EL (cell line): Measurements from ENCODE around the gene SCAPER.
A peak's percentile ranks its signal among the peaks of the same experiment; 100 is the strongest.
"Not testable (repeated sequence)": the region's sequence is repeated elsewhere in the genome, so short reads cannot be mapped to it uniquely, and the experiment has no call there.

Experiments
- DNase-seq: peaks from one replicate; pipeline ENCODE4 v3.0.0-alpha.2; 2016

Gene SCAPER

DNA sequence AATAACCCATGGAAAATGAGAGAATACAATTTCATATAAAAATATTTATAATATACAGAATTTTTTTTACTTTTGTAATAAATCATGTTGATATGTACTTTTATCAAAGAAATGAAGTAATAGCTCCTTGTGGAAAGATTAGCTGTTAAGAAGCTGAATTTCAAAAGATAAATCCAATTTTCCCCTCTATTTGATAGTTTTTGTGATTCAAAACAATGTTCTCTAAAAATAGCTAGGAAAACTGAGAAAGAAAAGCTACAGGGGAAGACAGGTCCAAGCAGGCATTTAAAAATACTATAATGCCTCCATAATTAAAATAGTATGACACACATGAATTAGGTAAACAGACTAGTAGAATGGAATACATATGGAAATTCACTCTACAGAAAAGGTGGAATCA, 44.9 kb downstream of the SCAPER start:
- DNase-seq, result no peak

- DNase-seq, result not testable (repeated sequence)
Observed at GRCh38 chr15:76850367-76850766, 54.8 kb downstream of the SCAPER start.

DNA sequence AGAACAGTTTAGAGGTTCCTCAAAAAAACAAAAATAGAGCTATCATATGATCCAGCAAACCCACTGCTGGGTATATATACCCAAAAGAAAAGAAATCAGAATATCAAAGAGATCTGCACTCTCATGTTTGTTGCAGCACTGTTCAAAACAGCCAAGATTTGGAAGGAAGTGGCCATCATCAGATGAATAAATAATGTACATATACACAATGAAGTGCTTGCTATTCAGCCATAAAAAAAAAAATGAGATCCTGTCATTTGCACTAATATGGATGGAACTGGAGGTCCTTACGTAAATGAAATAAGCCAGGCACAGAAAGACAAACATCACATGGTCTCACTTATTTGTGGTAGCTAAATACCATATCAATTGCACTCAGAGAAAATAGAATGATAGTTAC, 58.4 kb downstream of the SCAPER start:
- DNase-seq, result no peak

- peak; percentile 28 for DNase-seq
Observed at GRCh38 chr15:76844096-76844495, 61.0 kb downstream of the SCAPER start.

DNA sequence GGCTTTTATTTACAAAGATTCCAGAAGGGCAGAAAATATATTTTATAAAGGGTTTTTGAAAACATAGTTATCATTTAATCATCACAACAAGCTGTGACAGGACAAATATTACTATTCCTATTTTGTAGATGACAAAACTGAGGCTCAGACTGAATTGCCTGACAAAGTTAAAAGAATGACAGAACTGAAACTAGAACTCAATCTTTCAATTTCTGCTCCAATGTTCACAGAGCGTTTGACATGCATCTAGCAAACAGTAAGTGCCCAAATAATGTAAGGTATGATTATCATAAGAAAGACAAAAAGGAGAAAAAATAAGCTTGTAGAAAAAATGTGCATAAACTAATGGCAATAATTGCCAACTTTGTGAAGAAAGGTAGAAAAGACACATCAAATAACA, 61.9 kb downstream of the SCAPER start:
- DNase-seq, result no peak

DNA sequence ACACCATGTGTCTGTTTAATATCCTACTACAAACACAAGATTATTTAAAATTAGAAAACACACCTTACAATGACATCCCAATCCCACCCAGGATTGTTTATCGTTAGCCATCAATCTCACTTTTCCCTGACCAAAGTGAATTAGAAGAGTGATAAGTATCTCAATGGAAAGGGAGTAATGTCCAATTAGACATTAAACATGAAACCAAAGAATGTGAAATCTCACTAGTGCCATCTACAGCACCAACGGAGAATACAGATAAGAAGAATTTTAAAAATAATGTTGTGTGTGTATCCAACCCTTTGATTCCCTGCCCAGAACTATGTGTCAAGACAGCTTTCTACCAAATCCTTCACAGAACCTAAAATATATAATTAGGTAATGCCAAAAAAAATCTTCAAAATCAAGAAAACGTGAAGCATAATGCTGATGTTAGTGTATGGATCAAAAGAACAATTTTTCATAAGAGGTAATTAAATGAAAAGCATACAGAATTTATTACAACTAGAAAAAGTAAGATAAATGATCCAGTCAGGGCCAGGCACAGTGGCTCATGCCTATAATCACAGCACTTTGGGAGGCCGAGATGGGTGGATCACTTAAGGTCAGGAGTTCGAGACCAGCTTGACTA, 64.2 kb downstream of the SCAPER start:
- peak; percentile 30 for DNase-seq

- DNase-seq, result no peak
Observed at GRCh38 chr15:76839173-76839572, 66.0 kb downstream of the SCAPER start.

DNA sequence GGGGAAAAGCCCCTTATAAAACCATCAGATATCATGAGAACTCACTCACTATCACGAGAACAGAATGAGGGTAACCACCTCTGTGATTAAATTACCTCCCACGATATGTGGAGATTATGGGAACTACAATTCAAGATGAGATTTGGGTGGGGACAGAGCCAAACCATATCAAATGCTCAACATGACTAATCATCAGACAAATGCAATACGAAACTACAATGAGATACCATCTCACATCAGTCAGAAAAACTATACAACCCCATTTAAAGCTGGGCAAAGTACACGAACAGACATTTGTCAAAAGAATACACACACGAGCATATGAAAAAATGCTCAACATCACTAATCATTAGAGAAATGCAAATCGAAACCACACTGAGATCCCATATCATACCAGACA, 67.7 kb downstream of the SCAPER start:
- DNase-seq, result no peak

GRCh38 chr15:76829939-76830338, 75.2 kb downstream of the SCAPER start:
- no peak for DNase-seq

- DNase-seq, result no peak
Observed at GRCh38 chr15:76823890-76824289, 81.2 kb downstream of the SCAPER start.

GRCh38 chr15:76823303-76823702, 81.8 kb downstream of the SCAPER start:
- no peak for DNase-seq

GRCh38 chr15:76818926-76819325, 86.2 kb downstream of the SCAPER start:
- DNase-seq, result not testable (repeated sequence)

DNA sequence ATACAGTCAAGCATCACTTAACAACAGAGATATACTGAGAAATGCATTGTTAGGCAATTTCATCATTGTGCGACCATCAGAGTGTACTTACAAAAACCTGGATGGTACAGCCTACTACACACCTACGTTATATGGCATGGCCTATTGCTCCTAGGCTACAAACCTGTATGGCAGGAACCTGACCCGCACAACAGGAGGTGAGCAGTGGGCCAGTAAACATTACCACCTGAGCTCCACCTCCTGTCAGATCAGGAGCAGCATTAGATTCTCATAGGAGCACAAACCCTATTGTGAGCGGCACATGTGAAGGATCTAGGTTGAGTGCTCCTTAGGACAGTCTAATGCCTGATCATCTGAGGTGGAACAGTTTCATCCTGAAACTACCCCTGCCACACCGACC, 89.7 kb downstream of the SCAPER start:
- DNase-seq, result no peak

DNA sequence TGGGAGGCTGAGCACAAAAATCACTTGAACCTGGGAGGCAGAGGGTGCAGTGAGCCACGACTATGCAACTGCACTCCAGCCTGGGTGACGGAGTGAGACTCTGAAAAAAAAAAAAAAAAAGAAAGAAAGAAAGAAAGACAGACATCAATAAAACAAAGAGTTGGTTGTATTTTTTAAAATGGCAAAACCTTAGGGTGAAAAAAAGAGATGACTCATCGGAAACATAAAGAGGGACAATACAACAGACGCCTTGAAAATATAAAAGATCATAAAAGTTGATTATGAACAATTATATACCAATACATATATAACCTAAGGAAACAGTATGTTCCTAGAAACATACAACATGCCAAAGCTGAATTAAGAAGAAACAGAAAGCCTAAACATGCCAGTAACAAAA, 92.8 kb downstream of the SCAPER start:
- DNase-seq, result no peak

DNA sequence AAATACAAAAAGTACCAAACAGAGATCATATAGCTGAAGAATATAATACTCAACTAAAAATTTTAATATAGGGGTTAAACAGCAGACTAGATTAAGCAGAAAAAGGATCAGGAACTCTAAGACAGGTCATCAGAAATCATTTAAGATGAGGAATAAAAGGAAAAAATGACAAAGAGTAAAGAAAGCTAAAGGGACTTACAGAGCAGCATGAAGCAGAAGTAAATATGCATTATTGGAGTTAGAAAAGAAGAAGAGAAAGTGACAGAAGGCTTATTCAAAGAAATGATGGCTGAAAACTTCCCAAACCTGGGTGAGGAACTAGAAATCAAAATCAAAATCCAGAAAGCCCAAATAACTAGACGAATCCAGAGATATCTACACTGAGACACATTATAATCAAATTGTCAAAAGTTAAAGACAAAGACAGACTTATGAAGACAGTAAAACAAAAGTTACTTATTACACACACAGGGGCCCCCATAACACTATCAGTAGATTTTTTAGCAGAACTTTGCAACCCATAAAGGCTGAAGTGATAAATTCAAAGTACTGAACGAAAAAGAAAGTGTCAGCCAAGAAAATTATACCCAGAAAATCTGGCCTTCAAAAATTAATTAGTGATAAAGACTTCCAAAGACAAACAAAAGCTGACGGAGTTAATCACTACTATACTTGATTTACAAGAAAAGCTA, 95.6 kb downstream of the SCAPER start:
- DNase-seq, result no peak

DNA sequence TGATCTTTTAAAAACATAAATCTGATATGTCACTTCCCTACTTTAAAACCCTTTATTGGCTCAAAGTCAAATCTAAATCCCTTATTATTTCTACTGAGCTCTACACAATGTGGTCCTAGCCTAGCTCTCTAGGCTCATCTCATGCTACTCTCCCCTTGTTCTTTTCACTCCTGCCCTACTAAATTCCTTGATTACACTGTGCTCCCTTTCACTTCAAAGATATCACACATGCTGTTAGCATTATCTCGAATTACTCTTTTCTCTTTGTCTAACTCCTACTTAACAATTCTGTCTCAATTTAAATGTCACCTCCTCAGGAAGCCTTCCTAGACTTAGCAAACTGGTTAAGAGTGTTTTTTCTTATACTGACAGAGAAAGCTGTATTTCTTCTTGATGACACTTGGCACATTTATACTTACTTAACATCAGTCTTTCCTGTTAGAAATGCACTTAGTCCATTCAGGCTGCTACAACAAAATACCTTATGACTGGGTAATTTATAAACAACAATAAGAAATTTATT, 102.0 kb downstream of the SCAPER start:
- DNase-seq, result no peak

DNA sequence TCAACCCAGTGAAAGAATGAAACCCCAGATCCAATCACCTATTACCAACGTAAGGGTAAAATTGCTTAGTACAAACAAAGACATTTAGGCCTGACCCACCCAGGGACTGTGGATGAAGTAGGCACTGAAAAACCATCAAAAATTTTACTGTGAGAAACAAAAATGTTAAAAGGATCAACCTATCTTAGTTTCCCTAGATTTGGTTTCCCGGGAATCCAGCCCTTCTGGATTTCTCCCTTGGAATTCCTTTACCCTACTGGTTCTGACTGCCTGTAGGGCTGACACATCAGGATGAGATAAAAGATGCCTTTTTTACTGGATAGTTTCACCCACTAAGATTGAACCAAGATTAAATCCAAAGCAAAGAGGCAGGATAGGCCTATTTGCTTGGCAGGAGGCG, 102.7 kb downstream of the SCAPER start:
- no peak for DNase-seq

- DNase-seq, result peak; percentile 43
Observed at GRCh38 chr15:76799760-76800159, 105.4 kb downstream of the SCAPER start.

- no peak for DNase-seq
Observed at GRCh38 chr15:76795217-76795616, 109.9 kb downstream of the SCAPER start.

DNA sequence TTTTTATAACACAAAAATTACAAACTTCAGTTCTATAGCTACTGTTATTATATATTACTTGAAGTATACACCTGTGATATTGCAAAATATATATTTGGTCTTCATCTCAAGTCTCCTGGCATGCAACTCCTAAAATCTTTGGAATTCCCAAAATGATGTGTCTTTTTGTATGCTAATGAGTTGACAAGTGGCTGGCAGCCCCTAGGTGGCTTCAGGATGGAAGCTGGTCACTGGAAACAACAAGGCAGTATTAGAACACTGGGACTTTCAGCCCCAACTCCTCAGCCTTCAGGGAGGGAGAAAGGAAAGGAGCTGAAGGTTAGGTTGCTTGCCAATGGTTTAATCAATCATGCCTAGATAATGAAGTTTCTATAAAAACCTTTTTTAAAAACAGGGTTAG, 112.0 kb downstream of the SCAPER start:
- no peak for DNase-seq

- no peak for DNase-seq
Observed at GRCh38 chr15:76791511-76791910, 113.6 kb downstream of the SCAPER start.

DNA sequence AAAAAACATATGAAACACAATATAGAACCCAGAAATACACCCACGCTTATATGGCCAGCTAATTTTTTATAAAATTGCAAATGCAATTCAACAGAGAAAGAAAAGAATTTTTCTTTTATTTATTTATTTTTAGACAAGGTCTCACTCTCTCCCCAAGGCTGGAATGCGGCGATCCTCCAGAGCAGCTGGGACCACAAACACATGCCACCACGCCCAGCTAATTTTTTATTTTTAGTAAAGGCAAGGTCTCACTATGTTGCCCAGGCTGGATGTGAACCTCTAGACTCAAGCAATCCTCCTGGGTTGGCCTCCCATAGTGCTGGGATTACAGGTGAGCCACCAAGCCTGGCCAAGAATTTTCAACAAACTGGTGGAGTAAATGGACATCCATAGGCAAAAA, 117.9 kb downstream of the SCAPER start:
- DNase-seq, result no peak

DNA sequence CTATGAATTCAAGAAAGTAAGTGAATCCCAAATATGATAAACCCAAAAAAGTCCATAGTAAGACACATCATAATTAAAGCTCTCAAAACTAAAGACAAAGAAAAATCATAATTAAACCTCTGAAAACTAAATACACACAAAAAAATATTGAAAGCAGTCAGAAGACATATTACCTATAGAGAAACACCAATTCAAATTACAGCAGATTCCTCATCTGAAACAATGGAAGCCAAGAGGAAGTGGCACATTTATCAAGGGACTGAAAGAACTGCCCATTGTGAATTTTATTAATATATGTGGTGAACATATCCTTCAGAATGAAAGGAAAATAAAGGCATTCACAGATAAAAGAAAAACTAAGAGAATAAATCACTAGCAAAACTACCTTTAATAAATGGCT, 128.2 kb downstream of the SCAPER start:
- no peak for DNase-seq

DNA sequence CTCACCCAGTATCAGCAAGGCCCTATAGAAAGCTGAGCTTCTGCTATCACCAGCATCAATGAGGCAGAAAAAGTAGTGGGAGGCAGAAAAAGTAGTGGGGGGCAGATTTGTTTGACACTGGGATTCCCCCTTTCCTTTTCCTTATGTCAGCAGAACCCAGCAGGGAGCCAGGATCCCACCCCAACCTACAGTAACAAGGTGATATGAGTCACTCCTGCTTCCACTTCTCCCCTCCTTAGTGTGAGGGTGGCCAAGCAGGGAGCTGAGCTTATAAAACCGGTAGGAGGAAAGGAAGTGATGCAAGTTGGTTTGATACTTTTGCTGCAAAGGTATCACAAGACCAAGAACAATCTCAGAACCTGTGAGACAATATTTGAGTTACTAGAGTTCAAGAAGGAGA, 128.7 kb downstream of the SCAPER start:
- DNase-seq, result no peak

DNA sequence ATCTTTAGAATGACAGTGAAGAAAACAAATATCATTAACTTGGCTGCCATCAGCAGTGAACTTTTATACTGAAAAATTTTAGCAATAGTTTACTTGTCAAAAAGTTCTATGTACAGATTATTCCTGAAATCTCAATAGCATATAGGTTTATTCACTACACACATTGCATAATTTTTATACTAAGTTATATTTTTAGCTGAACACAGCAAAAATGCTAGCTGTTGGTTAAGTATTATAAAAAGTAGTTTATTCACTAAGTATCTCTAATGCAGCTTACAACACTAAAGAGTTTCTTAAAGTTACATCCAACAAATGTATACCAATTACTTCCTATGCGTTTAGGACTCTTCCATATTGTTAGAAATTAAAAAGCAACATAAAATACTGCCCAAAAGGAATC, 131.9 kb downstream of the SCAPER start:
- no peak for DNase-seq
